HG02610 (cell line): ENCODE data around the gene FUBP1.
A peak's percentile ranks its signal among the peaks of the same experiment; 100 is the strongest.
"Not testable (repeated sequence)": the region's sequence is repeated elsewhere in the genome, so short reads cannot be mapped to it uniquely, and the experiment has no call there.

Source experiments
- ATAC-seq: cut with Tn5 transposase; IDR thresholded peaks from one replicate; pipeline ENCODE4 v1.9.1; 2021; ENCODE audit warnings: mild to moderate bottlenecking, moderate library complexity; ENCODE audit not compliant: unreplicated experiment

Gene FUBP1

GRCh38 chr1:77990629-77991204, 11.8 kb upstream of the FUBP1 start:
- ATAC-seq: no peak

- ATAC-seq: no peak
Observed at GRCh38 chr1:77989744-77990143, 10.9 kb upstream of the FUBP1 start.

- ATAC-seq: no peak
Observed at GRCh38 chr1:77987919-77988318, 9.0 kb upstream of the FUBP1 start.

GRCh38 chr1:77986810-77987209, 7.9 kb upstream of the FUBP1 start:
- ATAC-seq: no peak

- no peak for ATAC-seq
Observed at GRCh38 chr1:77984629-77985028, 5.8 kb upstream of the FUBP1 start.

- no peak for ATAC-seq
Observed at GRCh38 chr1:77983997-77984355, 5.1 kb upstream of the FUBP1 start.

- not testable (repeated sequence) for ATAC-seq
Observed at GRCh38 chr1:77983352-77983996, 4.6 kb upstream of the FUBP1 start.

- ATAC-seq: peak; percentile 78
Observed at GRCh38 chr1:77978293-77978968, 441 bp downstream of the FUBP1 start.

- ATAC-seq: no peak
Observed at GRCh38 chr1:77977989-77978292, 931 bp downstream of the FUBP1 start.

GRCh38 chr1:77976433-77977076, 2.3 kb downstream of the FUBP1 start:
- no peak for ATAC-seq

GRCh38 chr1:77975907-77976306, 3.0 kb downstream of the FUBP1 start:
- ATAC-seq: no peak

- no peak for ATAC-seq
Observed at GRCh38 chr1:77975386-77975785, 3.5 kb downstream of the FUBP1 start.

GRCh38 chr1:77972080-77972479, 6.8 kb downstream of the FUBP1 start:
- ATAC-seq: no peak

- ATAC-seq: no peak
Observed at GRCh38 chr1:77970192-77970591, 8.7 kb downstream of the FUBP1 start.

- ATAC-seq: no peak
Observed at GRCh38 chr1:77966291-77966690, 12.6 kb downstream of the FUBP1 start.

- ATAC-seq: no peak
Observed at GRCh38 chr1:77961392-77961791, 17.5 kb downstream of the FUBP1 start.

- no peak for ATAC-seq
Observed at GRCh38 chr1:77958850-77959249, 20.0 kb downstream of the FUBP1 start.

- ATAC-seq: no peak
Observed at GRCh38 chr1:77958391-77958790, 20.5 kb downstream of the FUBP1 start.

GRCh38 chr1:77956464-77956863, 22.4 kb downstream of the FUBP1 start:
- ATAC-seq: no peak

- ATAC-seq: no peak
Observed at GRCh38 chr1:77955709-77956108, 23.2 kb downstream of the FUBP1 start.

- no peak for ATAC-seq
Observed at GRCh38 chr1:77954521-77954920, 24.4 kb downstream of the FUBP1 start.

- ATAC-seq: no peak
Observed at GRCh38 chr1:77953907-77954306, 25.0 kb downstream of the FUBP1 start.
